ENCODE measurements around the gene SFRP2. TPM values are rescaled to one million over a fixed set of nuclear protein-coding genes. Genes with fewer than 3 reads are reported as not detected.

Gene SFRP2
- total RNA-seq, 2 experiments from 2014 or later: not detected

- Mint-ChIP-seq H3K4me3 (peak overlapping the region; percentile 67), H3K4me1 (ENCODE audit: low read depth) (peaks cover 44% of the 10 kb centered on the region), H3K27me3 (ENCODE audit: low read depth) (peaks cover 79% of the 10 kb centered on the region), H3K9me3 (no peaks in the 10 kb centered on the region), H3K27ac (no peak overlapping the region), H3K36me3 (ENCODE audit: low read depth) (no peaks in the 10 kb centered on the region)
- CTCF ChIA-PET: interaction anchor here (0.8 to 2.0 kb wide), 4 partner anchors 11 to 258 kb away, joined by 3 to 7 read pairs (median 4); no protein-coding TSS in a partner anchor
- intact Hi-C loops (cut with micrococcal nuclease): loop anchor here (1.0 to 5.0 kb wide), 6 partner anchors 17 to 540 kb away; no protein-coding TSS in a partner anchor
- DNase-seq: peak; percentile 85
Measured at GRCh38 chr4:153791746-153792617, 3.1 kb upstream of the SFRP2 start.

DNA sequence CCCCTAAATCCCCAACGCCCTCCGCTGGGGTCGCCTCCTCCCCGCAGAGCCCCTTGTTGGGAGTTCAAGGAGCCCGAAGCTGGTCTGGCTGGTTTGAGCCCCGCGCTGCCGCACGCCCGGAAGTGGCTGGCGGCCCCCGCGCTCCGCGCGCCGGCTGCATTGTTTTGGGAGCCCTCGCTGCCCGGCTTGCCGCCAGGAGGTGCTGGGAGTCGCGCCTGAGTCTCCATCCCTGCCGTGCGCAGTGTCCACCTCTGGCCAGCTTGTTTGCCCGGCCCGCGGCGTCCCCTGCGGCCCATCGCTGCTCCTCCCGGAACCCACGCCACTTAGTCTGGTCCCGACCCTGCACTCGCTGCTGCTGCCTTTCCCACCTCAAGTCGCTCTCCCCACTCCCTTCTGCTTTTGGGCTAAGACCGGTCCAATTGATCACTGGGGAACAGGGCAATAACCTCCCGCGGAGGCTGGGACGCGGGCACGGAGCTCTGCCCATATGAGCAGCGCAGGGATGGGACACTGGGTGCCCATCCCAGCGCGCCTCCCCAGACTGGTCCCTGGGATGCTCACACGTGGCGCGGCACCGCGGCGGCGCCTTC lies 2.2 kb upstream of the SFRP2 start:
- peak; percentile 50 for DNase-seq
- no peaks in the 10 kb centered on the region for H3K9me3 Mint-ChIP-seq
- peak overlapping the region; percentile 67 for H3K4me3 Mint-ChIP-seq
- peaks cover 80% of the 10 kb centered on the region for H3K27me3 Mint-ChIP-seq (ENCODE audit: low read depth)
- intact Hi-C loops (cut with micrococcal nuclease): loop anchor here (5.0 kb wide), 3 partner anchors 126 to 541 kb away; no protein-coding TSS in a partner anchor
- H3K27ac Mint-ChIP-seq: no peak overlapping the region
- no peaks in the 10 kb centered on the region for H3K36me3 Mint-ChIP-seq (ENCODE audit: low read depth)
- CTCF ChIA-PET: interaction anchor here (0.6 to 1.7 kb wide), 4 partner anchors 41 to 287 kb away, joined by 3 to 6 read pairs (median 4); no protein-coding TSS in a partner anchor
- H3K4me1 Mint-ChIP-seq (ENCODE audit: low read depth): peaks cover 44% of the 10 kb centered on the region

DNA sequence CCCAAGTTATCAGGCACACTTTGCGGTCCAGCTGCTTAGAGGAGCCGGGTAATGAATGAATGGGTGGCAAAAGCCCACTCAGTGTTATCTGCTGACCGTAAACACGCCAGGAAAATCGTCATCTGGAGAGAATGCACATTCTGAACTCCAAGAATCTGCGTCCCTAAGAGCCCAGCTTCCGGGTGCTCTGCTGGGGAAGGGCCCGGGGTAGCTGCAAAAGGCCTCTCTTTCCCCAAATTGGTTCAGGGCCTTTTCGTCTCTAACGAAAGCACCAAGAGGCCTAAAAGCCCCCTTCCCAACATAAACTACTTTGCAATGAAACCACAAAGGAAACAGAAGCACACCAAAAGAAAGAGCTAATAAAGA lies 1.6 kb upstream of the SFRP2 start:
- peak overlapping the region; percentile 21 for H3K4me3 Mint-ChIP-seq
- H3K36me3 Mint-ChIP-seq (ENCODE audit: low read depth): no peaks in the 10 kb centered on the region
- no peaks in the 10 kb centered on the region for H3K9me3 Mint-ChIP-seq
- no peak overlapping the region for H3K27ac Mint-ChIP-seq
- intact Hi-C loops (cut with micrococcal nuclease): loop anchor here (5.0 kb wide), 3 partner anchors 127 to 542 kb away; no protein-coding TSS in a partner anchor
- no peak for DNase-seq
- H3K27me3 Mint-ChIP-seq (ENCODE audit: low read depth): peaks cover 82% of the 10 kb centered on the region
- CTCF ChIA-PET: interaction anchor here (0.9 to 1.7 kb wide), 3 partner anchors 40 to 259 kb away, joined by 4 to 6 read pairs (median 4); no protein-coding TSS in a partner anchor
- peaks cover 44% of the 10 kb centered on the region for H3K4me1 Mint-ChIP-seq (ENCODE audit: low read depth)

- H3K9me3 Mint-ChIP-seq: no peaks in the 10 kb centered on the region
- intact Hi-C loops (cut with micrococcal nuclease): loop anchor here (5.0 kb wide), 6 partner anchors 127 to 827 kb away; no protein-coding TSS in a partner anchor
- peaks cover 78% of the 10 kb centered on the region for H3K27me3 Mint-ChIP-seq (ENCODE audit: low read depth)
- CTCF ChIA-PET: interaction anchor here (0.9 to 1.7 kb wide), 2 partner anchors 40 to 260 kb away, joined by 4 to 6 read pairs; no protein-coding TSS in a partner anchor
- DNase-seq: no peak
- no peak overlapping the region for H3K27ac Mint-ChIP-seq
- H3K4me3 Mint-ChIP-seq: peak overlapping the region; percentile 41
- peaks cover 44% of the 10 kb centered on the region for H3K4me1 Mint-ChIP-seq (ENCODE audit: low read depth)
- H3K36me3 Mint-ChIP-seq (ENCODE audit: low read depth): no peaks in the 10 kb centered on the region
Measured at GRCh38 chr4:153789741-153790499, 1.0 kb upstream of the SFRP2 start.

DNA sequence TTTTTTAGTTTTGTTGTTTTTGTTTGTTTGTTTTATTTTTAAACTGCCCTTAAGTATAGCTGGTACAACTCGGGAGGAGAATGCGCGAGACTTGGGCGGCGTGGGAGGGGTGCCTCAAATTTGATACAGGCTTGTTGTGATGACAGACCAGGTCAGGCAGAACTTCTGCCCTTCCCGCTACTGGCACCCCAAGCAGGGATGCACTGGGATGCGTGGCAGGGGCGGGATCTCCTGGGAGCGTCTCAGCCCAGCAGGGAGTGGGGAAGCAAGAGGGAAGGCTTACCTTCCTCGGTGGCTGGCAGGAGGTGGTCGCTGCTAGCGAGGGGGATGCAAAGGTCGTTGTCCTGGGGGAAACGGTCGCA lies 851 bp downstream of the SFRP2 start:
- no peaks in the 10 kb centered on the region for H3K36me3 Mint-ChIP-seq (ENCODE audit: low read depth)
- CTCF ChIA-PET: no interaction called here
- peaks cover 44% of the 10 kb centered on the region for H3K4me1 Mint-ChIP-seq (ENCODE audit: low read depth)
- H3K27ac Mint-ChIP-seq: no peak overlapping the region
- no peak for DNase-seq
- peak overlapping the region; percentile 47 for H3K4me3 Mint-ChIP-seq
- intact Hi-C loops (cut with micrococcal nuclease): loop anchor here (5.0 kb wide), 3 partner anchors 524 to 829 kb away; no protein-coding TSS in a partner anchor
- peaks cover 71% of the 10 kb centered on the region for H3K27me3 Mint-ChIP-seq (ENCODE audit: low read depth)
- H3K9me3 Mint-ChIP-seq: no peaks in the 10 kb centered on the region

DNA sequence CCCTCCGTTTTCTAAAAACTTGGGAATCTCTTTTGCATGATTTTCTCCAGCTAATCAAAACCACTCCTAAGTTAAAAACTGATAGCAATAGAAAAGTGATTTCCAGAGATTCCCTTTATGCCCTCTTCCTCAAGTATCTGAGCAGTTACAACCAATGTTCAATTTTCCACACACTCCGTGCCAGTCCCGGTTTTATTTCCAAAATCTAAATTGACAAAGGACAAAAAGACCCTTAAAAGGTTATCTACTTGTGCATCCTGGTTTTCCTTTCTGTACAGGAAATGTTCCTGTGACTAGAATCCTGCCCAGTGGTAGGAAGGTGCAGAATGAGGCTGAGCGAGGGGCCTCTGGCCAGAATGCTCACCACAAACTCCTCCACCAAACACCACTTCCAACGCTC lies 1.3 kb downstream of the SFRP2 start:
- DNase-seq: no peak
- Mint-ChIP-seq H3K27ac (no peak overlapping the region), H3K27me3 (ENCODE audit: low read depth) (peaks cover 67% of the 10 kb centered on the region), H3K9me3 (no peaks in the 10 kb centered on the region), H3K4me3 (no peak overlapping the region), H3K4me1 (ENCODE audit: low read depth) (peaks cover 42% of the 10 kb centered on the region), H3K36me3 (ENCODE audit: low read depth) (no peaks in the 10 kb centered on the region)
- intact Hi-C loops (cut with micrococcal nuclease): loop anchor here (2.0 to 5.0 kb wide), 4 partner anchors 525 to 830 kb away; no protein-coding TSS in a partner anchor
- CTCF ChIA-PET: interaction anchor here (0.7 to 2.5 kb wide), 3 partner anchors 8 to 808 kb away, joined by 3 to 20 read pairs (median 4); no protein-coding TSS in a partner anchor

DNA sequence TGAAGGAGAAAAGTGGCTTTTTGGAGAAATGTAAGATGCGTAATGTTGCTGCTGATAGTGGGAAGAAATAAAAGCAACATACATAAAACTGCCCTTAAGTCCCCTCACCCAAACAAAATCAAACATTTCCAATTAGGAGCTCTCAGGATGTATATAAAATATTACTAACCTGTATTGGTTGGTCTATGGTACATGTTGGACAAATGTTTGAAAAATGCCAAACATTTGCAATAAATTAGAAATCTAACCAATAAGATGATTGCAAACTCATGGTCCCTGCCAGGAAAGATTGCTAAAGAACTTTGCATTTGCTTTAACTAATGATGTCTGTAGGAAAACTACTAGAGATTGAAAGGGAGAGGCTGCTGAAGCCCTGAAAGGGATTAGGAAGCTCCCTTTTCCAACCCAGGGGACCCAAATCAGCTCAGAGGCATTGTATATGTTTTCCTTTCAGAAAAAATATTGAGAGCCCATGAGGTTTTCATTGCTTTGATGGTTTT lies 1.8 kb downstream of the SFRP2 start:
- H3K27ac Mint-ChIP-seq: no peak overlapping the region
- intact Hi-C loops (cut with micrococcal nuclease): loop anchor here (2.0 to 5.0 kb wide), 4 partner anchors 525 to 830 kb away; no protein-coding TSS in a partner anchor
- no peak for DNase-seq
- H3K4me1 Mint-ChIP-seq (ENCODE audit: low read depth): peaks cover 37% of the 10 kb centered on the region
- H3K27me3 Mint-ChIP-seq (ENCODE audit: low read depth): peaks cover 63% of the 10 kb centered on the region
- CTCF ChIA-PET: interaction anchor here (0.5 to 2.5 kb wide), 12 partner anchors 9 to 808 kb away, joined by 3 to 20 read pairs (median 4); no protein-coding TSS in a partner anchor
- no peaks in the 10 kb centered on the region for H3K9me3 Mint-ChIP-seq
- no peaks in the 10 kb centered on the region for H3K36me3 Mint-ChIP-seq (ENCODE audit: low read depth)
- no peak overlapping the region for H3K4me3 Mint-ChIP-seq

DNA sequence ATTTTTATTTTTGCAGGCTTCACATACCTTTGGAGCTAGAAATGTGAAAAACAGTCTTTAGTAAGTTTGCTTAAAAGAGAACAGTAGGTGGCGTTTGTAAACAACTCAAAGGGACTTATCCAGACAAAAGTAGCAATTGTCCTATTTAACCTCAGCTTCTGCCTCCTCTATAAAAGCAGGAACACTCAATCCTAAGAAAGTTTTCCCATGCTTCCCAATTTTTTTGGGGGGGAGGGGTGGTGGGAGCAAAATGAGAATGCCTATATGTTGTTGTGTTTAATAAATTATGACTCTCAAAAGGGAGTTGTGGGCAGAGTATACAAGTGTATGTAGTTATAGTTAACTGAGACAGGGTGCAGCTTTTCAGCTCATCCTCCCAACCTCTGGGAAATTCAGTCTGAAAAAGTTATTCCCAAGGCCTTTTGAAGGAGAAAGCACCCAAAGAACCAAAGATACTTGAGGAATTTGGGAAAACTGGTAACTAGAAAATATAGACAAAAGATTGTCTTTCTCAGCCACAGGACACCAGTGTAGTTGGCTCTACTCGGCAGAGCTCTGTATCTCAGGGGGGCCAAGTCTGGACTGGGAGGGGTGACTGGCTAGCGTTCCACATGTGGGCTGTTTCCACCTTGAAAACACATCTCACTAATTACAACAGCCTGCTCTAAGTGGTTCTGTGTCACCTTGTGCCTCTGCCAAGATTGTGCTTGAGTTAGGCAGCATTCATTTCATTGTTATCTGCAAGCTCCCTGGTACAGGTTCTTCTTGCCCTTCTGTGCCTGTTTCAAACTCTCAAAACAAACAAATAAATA lies 2.8 kb downstream of the SFRP2 start:
- intact Hi-C loops (cut with micrococcal nuclease): loop anchor here (1.0 to 5.0 kb wide), 5 partner anchors 232 to 831 kb away; no protein-coding TSS in a partner anchor
- no peak overlapping the region for H3K4me3 Mint-ChIP-seq
- peaks cover 27% of the 10 kb centered on the region for H3K4me1 Mint-ChIP-seq (ENCODE audit: low read depth)
- no peak for DNase-seq
- H3K9me3 Mint-ChIP-seq: no peaks in the 10 kb centered on the region
- CTCF ChIA-PET: interaction anchor here (0.5 to 2.5 kb wide), 26 partner anchors 9 to 838 kb away, joined by 3 to 20 read pairs (median 4); no protein-coding TSS in a partner anchor
- peaks cover 55% of the 10 kb centered on the region for H3K27me3 Mint-ChIP-seq (ENCODE audit: low read depth)
- H3K36me3 Mint-ChIP-seq (ENCODE audit: low read depth): no peaks in the 10 kb centered on the region
- H3K27ac Mint-ChIP-seq: no peak overlapping the region

GRCh38 chr4:153784166-153784699 lies 4.7 kb downstream of the SFRP2 start:
- no peak overlapping the region for H3K4me3 Mint-ChIP-seq
- intact Hi-C loops (cut with micrococcal nuclease): no loop called here
- H3K4me1 Mint-ChIP-seq (ENCODE audit: low read depth): peaks cover 12% of the 10 kb centered on the region
- DNase-seq: no peak
- CTCF ChIA-PET: interaction anchor here (0.7 to 2.3 kb wide), 5 partner anchors 13 to 723 kb away, joined by 3 to 8 read pairs (median 4); no protein-coding TSS in a partner anchor
- no peaks in the 10 kb centered on the region for H3K9me3 Mint-ChIP-seq
- no peak overlapping the region for H3K27ac Mint-ChIP-seq
- peaks cover 50% of the 10 kb centered on the region for H3K27me3 Mint-ChIP-seq (ENCODE audit: low read depth)
- H3K36me3 Mint-ChIP-seq (ENCODE audit: low read depth): no peaks in the 10 kb centered on the region

DNA sequence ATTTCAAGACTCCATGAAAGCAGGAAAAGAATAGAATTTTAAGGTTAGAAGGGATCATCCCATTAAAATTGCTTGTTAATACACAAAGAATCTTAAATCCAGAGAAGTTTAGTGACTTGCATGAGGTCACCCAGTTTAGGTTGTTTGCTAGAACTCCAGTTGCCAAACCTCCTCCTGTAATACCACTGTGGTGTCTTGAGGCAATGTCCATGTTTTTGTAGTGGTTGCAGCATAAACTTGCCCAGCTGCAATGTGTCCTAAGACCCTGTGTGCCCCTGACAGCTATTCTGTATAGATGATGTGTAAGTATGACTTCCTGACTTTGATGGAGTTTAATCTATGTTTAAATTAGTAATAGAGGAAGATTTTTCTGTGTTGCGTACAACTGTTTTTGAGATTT lies 6.3 kb downstream of the SFRP2 start:
- peaks cover 36% of the 10 kb centered on the region for H3K27me3 Mint-ChIP-seq (ENCODE audit: low read depth)
- no peak overlapping the region for H3K4me3 Mint-ChIP-seq
- peaks cover 2% of the 10 kb centered on the region for H3K36me3 Mint-ChIP-seq (ENCODE audit: low read depth)
- H3K9me3 Mint-ChIP-seq: peaks cover 4% of the 10 kb centered on the region
- H3K4me1 Mint-ChIP-seq (ENCODE audit: low read depth): peaks cover 1% of the 10 kb centered on the region
- DNase-seq: no peak
- intact Hi-C loops (cut with micrococcal nuclease): no loop called here
- H3K27ac Mint-ChIP-seq: no peak overlapping the region
- CTCF ChIA-PET: interaction anchor here (0.6 to 1.3 kb wide), 2 partner anchors 13 to 472 kb away, joined by 4 read pairs; no protein-coding TSS in a partner anchor
